ENCODE data around the gene IGSF9B.

The IGSF9B gene

DNA sequence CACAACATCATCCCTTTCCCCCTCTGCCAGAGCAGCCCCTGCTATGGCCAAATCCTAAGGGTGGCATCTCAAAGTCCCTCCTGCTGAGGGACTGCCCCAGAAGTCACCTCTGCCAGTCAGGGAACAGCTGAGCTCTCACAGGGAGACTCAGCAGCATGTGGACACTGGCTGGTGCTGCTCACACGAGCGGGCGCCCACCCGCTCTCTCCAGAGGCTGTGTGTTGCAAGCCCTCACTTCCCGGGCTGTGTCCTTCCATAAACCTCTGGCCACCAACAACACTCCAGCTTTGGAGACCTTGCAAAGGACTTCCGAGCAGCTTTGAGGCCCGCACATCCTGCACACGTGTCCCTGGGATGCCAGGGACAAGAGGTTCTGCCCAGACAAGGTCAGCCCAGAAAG, 2.8 kb downstream of the IGSF9B start:
- DNase-seq (ENCODE audit: low spot score): no peak

DNA sequence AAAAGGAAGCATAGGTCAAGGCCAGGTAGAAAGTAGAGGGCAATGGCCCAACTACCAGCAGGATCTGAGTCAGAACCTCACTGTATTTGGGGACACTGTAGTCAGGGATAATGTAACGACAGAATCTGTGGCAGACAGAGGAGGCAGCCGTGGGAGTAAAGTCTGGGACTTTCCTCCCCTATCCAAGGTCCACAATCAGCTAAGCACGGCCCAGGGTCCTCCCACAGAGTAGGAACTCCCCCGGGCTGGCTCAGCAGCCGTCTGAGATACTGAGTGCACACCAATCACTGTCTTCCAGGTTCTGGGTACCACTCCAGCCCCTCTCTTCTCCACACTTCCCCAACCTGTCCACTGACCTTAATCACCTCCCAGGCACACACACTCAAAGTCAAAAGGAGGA, 3.2 kb downstream of the IGSF9B start:
- DNase-seq (ENCODE audit: low spot score): no peak

DNA sequence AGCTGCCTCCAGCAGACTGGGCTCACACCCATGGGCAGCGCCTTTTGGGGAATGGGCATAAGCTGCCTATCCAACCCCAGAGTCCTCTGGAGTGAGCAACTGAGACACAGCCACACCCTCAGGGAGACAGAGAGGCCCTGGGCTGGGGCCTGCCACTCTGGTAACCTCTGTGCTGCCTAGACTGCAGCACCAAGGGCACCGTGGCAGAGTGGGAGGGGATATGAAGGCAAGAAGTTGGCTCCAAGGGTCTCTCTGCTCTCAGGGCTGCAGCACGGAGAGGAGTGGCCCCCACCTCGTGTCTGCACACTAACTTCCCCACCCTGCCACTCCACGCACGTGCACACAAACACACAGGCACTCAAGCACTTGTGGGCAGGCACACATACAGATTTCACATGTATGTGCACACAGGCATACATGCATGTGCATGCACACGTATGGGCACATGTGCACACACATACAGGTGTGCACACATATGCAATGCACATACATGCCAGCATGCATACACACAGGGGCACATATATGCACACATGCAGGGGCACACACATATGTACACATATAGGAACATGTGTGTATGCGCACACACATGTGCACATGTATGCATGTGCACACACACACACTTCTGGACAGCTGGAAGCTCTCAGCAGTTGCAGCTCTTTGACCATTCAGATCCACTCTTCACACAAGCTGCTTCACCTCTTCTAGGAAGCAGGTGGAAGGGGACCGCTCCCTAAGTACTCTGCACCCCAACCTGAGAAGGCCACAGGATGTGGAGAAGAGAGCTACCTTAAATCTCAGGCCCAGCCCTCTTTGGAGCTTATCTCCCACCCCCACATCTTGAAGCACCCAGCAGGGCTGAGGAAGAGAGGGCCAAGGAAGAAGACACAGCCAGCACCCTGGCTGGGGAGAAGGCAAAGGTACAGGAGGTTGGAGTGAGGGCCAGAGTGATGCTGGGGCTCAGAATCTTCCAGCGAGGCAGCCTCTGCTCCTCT, 4.3 kb downstream of the IGSF9B start:
- DNase-seq (ENCODE audit: low spot score): no peak

DNA sequence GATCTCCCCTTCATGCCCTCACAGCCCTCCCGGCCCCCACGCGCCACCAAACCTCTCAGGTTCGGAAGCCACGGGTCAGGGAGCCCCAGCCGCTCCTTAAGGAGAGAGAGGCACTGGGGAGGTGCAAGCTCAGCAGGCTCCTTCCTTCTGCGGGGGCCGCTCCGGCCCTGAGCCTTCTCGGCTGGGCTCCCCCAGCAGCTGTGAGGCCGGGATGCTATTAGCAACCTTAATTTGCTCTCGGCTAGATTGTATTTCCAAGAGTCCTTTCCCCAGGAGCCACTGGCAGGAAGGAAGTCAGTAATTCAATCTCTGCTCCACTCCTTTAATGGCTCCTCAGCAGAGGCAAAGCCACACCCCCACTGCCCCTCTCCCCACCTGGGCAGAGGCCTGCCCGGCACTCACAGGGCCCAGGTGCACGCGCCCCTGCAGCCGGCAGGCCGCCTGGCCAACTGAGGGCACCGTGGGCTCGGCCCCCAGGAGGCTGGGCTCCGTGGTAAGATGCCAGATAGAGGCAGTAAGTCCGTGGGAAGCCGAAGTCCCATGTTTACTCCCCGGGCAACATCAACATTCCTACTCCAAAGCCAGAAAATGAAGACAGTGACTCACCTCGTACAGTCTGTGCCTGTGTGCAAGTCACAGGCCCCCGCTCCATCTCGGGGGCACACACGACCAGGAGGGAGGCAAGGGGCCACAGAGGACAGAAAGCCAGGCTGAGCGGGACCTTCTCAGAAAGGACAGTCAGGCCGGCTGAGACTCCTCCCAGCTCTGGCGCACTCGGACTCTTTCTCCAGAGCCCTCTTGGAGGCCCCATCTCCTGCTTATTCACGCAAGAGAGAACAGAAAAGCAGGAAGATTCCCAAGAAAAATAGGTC, 5.2 kb downstream of the IGSF9B start:
- peak; percentile 80 for DNase-seq (ENCODE audit: low spot score)

DNA sequence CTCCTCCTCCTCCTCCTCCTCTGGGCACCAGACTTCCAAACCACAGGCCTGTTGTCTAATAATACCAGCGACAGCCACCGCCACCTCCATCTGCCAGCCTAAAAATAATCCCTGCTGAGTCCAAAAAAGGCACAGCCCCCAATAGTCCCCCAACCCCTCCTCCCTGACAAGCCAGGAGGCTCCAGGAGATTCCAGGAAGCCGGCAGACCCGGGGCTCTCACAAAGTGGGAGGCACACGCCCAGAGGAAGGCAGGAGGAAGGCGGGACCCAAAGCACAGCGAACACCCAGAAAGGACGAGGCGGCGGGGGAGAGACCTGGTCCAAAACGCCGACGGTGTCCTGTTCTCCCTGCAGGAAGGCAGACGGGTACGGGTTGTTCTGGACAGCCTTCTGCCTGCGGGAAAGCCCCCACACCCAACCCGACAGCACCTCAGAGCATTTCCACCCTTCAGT, 5.9 kb downstream of the IGSF9B start:
- no peak for DNase-seq (ENCODE audit: low spot score)

DNA sequence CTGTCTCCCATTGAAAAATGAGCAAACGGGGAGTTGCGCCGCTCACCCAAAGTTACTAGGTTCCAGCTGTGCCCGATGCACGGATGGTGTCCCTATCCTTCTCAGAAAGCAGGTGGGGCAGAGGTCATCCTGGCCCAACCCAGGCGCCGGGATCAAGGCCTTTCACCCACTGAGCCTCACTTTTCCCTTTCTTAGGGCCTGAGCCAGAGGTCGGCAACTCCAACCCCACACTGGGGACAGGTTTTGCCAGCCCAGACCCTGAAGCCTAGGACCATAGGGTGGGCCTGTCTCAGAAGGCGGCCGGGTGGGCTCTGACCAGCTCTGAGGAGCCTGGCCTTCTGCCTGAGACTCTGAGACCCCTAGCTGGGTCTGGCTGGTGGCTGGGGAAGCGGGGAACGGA, 6.3 kb downstream of the IGSF9B start:
- no peak for DNase-seq (ENCODE audit: low spot score)

DNA sequence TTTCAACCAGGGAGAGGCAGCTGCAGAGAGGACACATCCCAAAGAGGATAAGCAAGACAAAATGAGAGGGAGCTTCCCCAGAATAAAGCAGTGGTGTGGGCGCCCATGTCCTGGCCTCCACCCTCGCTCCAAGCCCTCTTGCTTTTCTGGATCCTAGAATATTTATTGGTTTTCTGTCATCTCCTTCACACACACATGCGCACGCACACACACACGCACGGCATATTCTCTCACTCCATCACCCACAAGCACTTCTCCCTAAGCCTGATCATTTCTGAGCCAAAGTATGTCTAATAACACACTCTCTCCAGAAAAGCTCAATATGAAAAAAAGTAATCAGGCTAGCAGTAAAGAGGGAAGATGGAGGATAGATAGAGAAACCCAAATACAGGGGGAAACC, 7.6 kb downstream of the IGSF9B start:
- DNase-seq (ENCODE audit: low spot score): no peak

DNA sequence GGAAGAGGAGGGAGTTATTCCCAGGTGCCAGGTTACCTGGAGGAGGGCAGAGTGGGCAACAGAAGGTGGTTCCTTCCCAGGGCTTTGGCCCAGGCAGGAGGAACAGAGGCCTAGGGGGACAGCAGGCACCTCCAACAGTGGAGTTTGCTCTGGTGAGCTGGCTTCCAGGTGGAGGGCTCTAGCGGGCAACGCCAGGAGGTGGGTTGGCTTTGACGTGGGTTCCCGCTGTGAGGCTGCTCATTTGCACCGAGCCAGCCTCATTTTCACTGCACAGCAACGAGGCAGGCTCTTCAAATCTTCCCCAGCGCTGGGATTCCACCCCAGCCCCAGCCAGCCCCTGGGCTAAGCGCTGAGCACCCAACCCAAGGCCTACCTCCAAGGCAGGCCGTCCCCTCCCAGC, 8.1 kb downstream of the IGSF9B start:
- no peak for DNase-seq (ENCODE audit: low spot score)

DNA sequence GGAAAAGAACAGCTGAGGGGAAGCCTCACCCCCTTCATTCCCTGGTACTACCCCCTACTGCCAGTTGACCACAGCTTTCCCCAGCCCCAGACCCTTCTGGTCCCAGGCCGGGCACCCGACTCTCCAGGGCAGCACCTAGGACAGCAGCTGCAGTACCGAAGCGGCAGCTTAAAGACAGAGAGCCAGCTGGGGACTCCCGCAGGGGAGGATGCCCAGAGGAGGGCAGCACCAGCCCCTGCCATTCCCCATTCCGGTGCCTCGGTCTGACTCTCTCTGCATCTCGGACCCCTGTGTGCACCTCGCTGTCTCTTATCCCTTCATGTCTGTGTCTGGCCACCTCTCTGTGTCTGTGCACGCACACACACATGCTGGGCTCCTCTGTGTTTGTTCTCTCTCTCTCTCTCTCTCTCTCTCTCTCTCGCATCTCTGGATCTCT, 9.4 kb downstream of the IGSF9B start:
- peak; percentile 86 for DNase-seq (ENCODE audit: low spot score)

DNA sequence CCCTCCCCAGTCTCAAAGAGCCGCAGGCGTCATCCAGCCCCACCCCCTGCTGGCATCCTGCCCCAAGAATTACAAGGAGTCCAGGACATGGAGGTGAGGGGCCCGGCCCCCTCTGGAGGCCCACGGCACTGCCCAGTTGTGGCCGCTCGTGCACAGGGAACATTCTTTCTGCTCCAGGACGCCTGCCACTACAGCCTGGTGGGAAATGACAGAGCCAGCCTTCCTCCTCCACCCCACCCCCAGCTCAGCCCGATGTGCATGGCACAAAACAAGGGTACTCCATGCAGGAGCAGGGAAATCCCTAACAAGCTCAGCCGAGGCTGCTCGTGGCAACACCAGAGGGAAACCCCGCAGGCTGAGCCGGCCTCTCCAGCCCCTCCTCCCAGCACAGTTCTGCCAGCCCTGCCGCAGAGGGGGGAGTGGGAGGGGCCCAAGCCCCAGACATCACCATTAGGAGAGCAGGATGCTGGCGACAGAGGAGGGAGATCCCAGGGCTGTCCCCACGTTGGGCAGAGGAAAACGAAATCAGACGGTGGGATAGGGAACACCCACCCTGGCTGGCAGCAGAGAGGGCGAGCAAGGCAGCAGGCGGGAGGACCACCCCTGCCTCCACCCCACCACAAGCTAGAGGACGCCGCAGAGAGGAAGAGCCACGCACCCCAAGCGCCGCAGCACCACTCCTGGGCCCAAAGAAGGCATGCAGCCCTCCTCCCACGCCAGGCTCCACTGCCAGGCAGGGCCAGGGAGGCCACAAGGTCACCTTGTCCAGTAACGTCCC, 10.0 kb downstream of the IGSF9B start:
- DNase-seq (ENCODE audit: low spot score): no peak

DNA sequence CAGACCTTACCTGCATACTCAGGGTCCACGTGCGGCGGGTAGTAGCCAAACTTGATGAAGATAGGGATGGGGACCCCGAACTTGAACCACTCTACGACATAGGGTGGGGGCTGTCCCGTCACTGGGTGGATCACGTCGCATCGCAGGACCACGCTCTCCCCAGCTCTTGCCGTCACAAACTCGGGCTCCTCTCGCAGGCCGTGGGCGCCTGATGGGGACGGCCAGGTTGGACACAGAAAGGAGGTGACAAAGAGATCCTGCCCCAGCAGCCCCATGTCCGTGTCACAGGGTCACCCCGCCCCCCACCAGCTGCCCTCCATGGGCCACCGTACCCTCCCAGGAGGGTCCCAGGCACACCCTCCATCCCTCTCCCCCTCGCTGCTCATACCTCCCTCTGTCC, 10.7 kb downstream of the IGSF9B start:
- DNase-seq (ENCODE audit: low spot score): no peak

DNA sequence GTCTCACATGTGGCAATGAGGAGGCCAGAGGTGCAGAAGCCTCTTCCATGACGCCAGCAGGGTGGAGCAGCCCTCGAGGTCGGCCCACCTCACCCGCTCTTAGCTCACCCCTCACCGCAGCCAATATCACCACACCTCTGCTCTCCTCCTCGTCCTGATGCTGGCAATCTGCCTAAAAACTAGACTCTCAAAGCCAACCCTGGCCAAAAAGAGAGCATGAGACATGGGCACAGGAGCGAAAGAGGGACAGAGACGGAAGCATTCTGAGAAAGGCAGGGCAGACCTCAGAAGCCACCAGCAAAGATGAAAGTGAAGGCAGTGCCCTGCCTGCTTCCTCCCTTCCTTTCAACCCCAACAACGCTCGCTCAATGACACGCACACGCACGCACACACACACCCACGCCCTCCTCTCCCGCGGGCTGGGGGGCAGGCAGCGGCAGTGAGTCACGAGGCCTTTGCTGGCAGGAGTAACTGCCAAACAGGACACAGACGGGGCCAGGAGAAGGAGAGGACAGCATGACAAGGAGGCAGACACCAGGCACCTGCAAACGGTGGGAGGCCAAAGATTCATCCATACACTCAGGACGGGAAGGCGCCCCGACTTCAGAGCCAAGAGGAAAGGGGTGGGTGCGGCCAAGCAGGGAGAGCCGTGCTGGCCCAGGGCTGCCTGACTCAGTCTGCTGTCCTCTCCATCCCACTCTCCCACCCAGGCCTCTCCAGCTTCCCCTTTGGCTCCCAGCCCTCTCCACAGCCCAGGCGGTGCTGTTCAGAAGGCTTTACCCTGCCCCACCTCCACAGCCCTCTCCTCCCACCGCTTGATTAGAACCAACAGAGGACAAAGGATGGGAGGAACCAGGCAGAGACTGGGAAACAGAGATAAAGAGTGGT, 11.4 kb downstream of the IGSF9B start:
- peak; percentile 68 for DNase-seq (ENCODE audit: low spot score)

DNA sequence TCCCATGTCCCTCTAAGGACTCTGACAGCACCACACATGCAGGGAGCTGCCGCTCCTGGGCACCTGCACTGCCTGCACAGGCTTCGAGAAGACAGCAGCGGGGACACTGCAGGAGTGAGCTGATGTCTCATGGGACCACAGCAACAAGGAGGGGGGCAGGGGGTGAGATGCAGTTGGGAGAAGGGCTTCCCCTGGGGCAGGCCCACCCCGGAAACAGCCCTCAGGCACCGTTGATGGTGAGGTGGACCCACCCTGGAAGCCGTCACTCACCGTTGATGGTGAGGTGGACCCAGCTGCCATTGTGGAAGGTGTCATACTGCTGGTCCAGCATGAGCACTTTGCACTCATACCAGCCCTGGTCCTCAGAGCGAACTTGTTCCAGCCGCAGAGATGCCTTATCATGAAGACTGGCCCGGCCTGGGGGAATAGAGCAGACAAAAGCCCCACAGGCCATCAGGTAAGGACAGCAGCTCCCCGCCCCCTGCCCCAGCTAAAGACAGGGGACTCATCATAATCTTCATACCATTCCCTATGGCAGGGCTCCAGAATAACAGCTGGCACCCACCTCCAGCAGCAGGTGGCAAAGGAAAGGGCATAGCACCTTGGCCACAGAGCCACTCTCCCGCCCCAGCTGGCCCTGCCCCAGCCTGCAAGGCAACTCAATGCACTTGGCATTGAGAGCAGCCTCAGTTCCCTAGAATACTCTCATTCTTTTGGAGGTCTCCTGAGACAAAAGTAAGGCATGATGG, 12.6 kb downstream of the IGSF9B start:
- DNase-seq (ENCODE audit: low spot score): no peak

DNA sequence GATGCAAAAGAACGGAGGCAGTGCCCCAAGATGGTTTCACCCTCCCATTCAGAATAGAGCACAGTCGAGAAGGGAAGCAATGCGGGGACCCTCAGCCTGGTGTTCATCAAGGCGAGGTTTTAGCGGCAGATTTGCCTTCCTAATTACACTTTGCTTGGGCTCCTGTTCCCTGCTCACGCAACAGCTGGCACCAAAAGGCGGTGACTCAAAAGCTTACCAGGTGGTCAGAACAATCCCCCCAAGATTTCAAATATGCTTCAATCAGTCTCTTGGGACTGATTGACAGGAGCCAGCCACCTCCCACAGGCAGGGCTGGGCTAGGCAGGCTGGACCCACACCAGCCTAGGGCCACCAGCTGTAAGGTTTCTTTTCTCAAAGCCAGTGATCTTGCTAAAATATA, 14.2 kb downstream of the IGSF9B start:
- DNase-seq (ENCODE audit: low spot score): no peak

DNA sequence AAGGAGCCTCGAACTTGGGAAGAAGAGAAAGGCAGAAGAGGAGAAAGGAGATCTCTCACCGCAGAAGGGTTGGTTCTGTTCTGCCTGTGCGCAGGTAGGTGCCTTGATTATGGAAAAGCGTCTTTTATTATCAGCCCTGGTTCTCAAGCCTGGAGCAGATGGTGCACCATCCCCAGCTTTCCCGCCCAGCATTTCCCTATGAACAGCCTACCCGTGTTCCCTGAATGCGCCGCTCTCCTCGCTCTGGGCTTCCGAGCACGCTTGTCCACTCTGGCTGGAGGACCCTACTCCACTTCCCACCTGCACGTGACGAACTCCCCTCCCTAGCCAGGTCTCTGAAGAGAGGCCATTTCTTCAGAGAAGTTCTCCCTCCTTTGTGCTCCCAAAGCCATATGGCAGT, 15.2 kb downstream of the IGSF9B start:
- DNase-seq (ENCODE audit: low spot score): no peak

DNA sequence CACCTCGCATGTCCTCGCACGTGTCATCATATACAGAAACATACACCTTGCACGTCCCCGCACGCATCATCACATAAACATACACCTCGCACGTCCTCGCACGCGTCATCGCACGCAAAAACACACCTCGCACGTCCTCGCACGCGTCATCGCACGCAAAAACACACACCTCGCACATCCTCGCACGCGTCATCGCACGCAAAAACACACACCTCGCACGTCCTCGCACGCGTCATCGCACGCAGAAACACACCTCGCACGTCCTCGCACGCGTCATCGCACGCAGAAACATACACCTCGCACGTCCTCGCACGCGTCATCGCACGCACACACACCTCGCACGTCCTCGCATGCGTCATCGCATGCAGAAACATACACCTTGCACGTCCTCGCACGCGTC, 16.7 kb downstream of the IGSF9B start:
- DNase-seq (ENCODE audit: low spot score): no peak

DNA sequence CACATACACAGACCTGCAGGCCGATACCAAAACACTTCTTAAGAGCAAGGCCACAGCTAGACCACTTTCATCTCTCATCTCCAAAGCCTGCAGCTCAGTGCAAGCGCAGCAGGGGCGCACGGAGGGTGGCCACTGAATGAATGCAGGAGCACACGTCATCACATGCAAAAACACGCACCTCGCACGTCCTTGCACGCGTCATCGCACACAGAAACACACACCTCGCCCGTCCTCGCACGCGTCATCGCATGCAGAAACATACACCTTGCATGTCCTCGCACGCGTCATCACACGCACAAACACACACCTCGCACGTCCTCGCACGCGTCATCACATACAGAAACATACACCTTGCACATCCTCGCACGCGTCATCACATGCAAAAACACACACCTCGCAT, 17.2 kb downstream of the IGSF9B start:
- DNase-seq (ENCODE audit: low spot score): no peak

DNA sequence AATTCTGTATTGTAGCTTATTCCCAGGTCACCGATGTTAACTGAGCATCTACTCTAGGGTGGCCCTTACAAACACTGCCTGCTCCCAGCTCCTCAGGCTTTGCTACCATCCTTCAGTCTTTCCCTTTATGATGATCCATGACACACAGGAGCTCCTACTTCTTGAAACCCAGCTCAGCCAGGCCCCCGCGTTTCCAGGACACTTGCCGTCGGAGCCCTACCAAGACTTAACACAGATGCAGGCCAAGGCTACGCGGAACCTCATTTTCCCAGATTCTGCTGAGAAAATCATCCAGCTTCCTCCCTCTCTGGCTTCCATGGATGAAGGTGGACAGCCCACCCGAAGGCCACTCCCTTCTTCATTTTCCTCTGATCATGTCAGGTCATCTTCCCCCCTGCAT, 18.6 kb downstream of the IGSF9B start:
- no peak for DNase-seq (ENCODE audit: low spot score)

DNA sequence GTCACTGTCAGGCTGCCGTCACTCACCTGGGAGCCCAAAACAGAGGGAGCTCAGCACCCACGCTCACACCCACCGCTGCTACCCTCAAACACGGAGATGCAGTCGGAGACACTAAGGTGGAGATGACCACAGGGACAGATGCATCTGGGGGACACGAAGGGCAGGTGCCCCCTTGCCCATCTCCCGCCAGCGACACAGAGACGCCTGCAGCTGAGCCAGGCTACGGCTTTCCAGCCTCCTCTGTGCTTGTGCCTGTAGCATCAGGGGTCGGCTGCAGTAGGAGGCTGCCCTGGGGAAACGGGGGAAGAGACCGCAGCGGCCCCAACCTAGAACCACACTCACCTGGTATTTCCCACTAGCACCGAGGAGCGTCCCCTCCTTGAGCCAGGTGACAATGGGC, 19.3 kb downstream of the IGSF9B start:
- DNase-seq (ENCODE audit: low spot score): no peak

DNA sequence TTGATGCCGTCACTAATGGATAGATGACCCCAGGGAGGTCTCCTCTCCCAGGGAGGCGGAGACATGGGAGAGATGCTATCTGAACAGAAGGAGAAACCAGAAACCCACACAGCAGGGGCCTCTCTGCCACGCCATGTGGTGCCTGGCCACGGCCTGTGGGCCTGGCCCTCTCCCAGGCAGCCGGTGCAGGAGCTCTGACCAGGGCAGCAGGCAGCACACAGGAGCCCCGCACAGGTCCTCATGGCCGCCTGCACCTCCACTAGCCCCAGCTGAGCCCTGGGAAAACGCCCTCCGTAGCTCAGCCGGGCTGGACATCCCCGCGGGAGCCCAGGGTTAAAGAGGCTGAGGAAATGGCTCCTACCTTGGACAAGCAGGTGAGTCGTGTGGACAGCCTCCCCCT, 19.8 kb downstream of the IGSF9B start:
- DNase-seq (ENCODE audit: low spot score): no peak
